Activated CD8-positive, alpha-beta memory T cell treated with anti-CD3 and anti-CD28 coated beads for 4 hours (primary cell): ENCODE data around the gene VTI1A.

ENCODE experiments used
- DNase-seq, 2 donors: peaks; one replicate each; pipeline ENCODE4 v3.0.0-alpha.2; 2020; ENCODE audit warnings: low read depth in 2 of 2

Gene VTI1A

GRCh38 chr10:112507046-112507445 is 60.0 kb downstream of the VTI1A start:
- no peak for DNase-seq

GRCh38 chr10:112507988-112508387 is 61.0 kb downstream of the VTI1A start:
- no peak for DNase-seq

GRCh38 chr10:112509558-112510291 is 62.7 kb downstream of the VTI1A start:
- no peak for DNase-seq

GRCh38 chr10:112510384-112510783 is 63.4 kb downstream of the VTI1A start:
- DNase-seq = no peak

- no peak for DNase-seq
Observed at GRCh38 chr10:112512294-112512693, 65.3 kb downstream of the VTI1A start.

GRCh38 chr10:112515126-112515525 is 68.1 kb downstream of the VTI1A start:
- DNase-seq = no peak

GRCh38 chr10:112515852-112516251 is 68.8 kb downstream of the VTI1A start:
- no peak for DNase-seq

- no peak for DNase-seq
Observed at GRCh38 chr10:112517451-112517862, 70.4 kb downstream of the VTI1A start.

GRCh38 chr10:112519133-112519761 is 72.2 kb downstream of the VTI1A start:
- no peak for DNase-seq

GRCh38 chr10:112520914-112521313 is 73.9 kb downstream of the VTI1A start:
- DNase-seq = no peak

GRCh38 chr10:112524641-112525040 is 77.6 kb downstream of the VTI1A start:
- DNase-seq = no peak

- no peak for DNase-seq
Observed at GRCh38 chr10:112525200-112525599, 78.2 kb downstream of the VTI1A start.

- DNase-seq = no peak
Observed at GRCh38 chr10:112526139-112526538, 79.1 kb downstream of the VTI1A start.

- DNase-seq = no peak
Observed at GRCh38 chr10:112526906-112527305, 79.9 kb downstream of the VTI1A start.

GRCh38 chr10:112528235-112528634 is 81.2 kb downstream of the VTI1A start:
- DNase-seq = no peak

- DNase-seq = no peak
Observed at GRCh38 chr10:112531421-112531820, 84.4 kb downstream of the VTI1A start.

- no peak for DNase-seq
Observed at GRCh38 chr10:112532189-112532588, 85.2 kb downstream of the VTI1A start.

GRCh38 chr10:112532956-112533355 is 85.9 kb downstream of the VTI1A start:
- DNase-seq = no peak

- DNase-seq = no peak
Observed at GRCh38 chr10:112533916-112534315, 86.9 kb downstream of the VTI1A start.

- no peak for DNase-seq
Observed at GRCh38 chr10:112535531-112535951, 88.5 kb downstream of the VTI1A start.

- DNase-seq = no peak
Observed at GRCh38 chr10:112536663-112537062, 89.6 kb downstream of the VTI1A start.

GRCh38 chr10:112538168-112538567 is 91.2 kb downstream of the VTI1A start:
- no peak for DNase-seq

GRCh38 chr10:112539340-112539739 is 92.3 kb downstream of the VTI1A start:
- DNase-seq = no peak
